Activated T-helper 1 cell treated with anti-CD3 and anti-CD28 coated beads, Interleukin-2, amount 50 U/mL, for 16 hours (primary cell): ENCODE measurements around the gene BRAT1.
"Not testable (repeated sequence)": the region's sequence is repeated elsewhere in the genome, so short reads cannot be mapped to it uniquely, and the experiment has no call there.

Experiments
- DNase-seq, 2 donors: peaks; one replicate each; pipeline ENCODE4 v3.0.0-alpha.2; 2020; ENCODE audit warnings: low read depth in 1 of 2, low spot score in 1 of 2

BRAT1 gene

GRCh38 chr7:2564970-2565540 is 9.7 kb upstream of the BRAT1 start:
- no peak for DNase-seq

GRCh38 chr7:2563955-2564354 is 8.6 kb upstream of the BRAT1 start:
- not testable (repeated sequence) for DNase-seq

GRCh38 chr7:2559283-2559950 is 4.1 kb upstream of the BRAT1 start:
- DNase-seq = peak in 1 of 2 donors; percentile 14

GRCh38 chr7:2558629-2559282 is 3.4 kb upstream of the BRAT1 start, which contains the start of gene IQCE:
TSS of gene IQCE (plus strand) at chr7:2558979. CDS start at chr7:2559182, 203 bp downstream.
- peak; percentile 76 to 85 for DNase-seq

- DNase-seq = no peak
Measured at GRCh38 chr7:2554661-2555111, 638 bp downstream of the BRAT1 start.

- no peak for DNase-seq
Measured at GRCh38 chr7:2553831-2554581, 1.3 kb downstream of the BRAT1 start.

GRCh38 chr7:2553108-2553507 is 2.2 kb downstream of the BRAT1 start:
- no peak for DNase-seq

- no peak for DNase-seq
Measured at GRCh38 chr7:2551418-2551817, 3.9 kb downstream of the BRAT1 start.

- DNase-seq = no peak
Measured at GRCh38 chr7:2546776-2547586, 8.3 kb downstream of the BRAT1 start.

GRCh38 chr7:2545746-2546425 is 9.4 kb downstream of the BRAT1 start:
- no peak for DNase-seq

GRCh38 chr7:2544541-2545188 is 10.7 kb downstream of the BRAT1 start:
- DNase-seq = no peak

GRCh38 chr7:2542916-2543871 is 12.1 kb downstream of the BRAT1 start:
- no peak for DNase-seq

GRCh38 chr7:2542011-2542915 is 13.1 kb downstream of the BRAT1 start:
- no peak for DNase-seq

GRCh38 chr7:2541291-2542010 is 13.9 kb downstream of the BRAT1 start:
- no peak for DNase-seq

GRCh38 chr7:2540641-2541051 is 14.7 kb downstream of the BRAT1 start:
- DNase-seq = no peak

- no peak for DNase-seq
Measured at GRCh38 chr7:2540133-2540532, 15.2 kb downstream of the BRAT1 start.
